ENCODE data around the gene BBS12.
"Not testable (repeated sequence)": the region's sequence is repeated elsewhere in the genome, so short reads cannot be mapped to it uniquely, and the experiment has no call there.

Gene BBS12

DNA sequence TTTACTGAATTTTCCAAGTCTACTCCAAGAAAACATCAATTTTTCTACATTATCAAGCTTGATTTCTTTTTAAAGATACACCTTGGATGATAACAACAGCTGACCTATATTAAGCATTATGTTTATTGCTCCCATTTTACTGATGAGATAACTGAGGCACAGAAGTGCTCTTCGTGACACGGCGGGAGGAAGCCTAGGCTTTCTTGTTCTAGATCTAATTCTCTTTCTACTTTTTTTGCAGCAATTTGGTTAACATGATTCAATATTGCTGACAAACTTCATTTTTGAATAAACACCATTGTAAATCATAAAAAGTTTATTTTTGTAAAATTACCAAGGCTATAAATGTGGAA is 33.8 kb downstream of the BBS12 start:
- DNase-seq, result no peak

DNA sequence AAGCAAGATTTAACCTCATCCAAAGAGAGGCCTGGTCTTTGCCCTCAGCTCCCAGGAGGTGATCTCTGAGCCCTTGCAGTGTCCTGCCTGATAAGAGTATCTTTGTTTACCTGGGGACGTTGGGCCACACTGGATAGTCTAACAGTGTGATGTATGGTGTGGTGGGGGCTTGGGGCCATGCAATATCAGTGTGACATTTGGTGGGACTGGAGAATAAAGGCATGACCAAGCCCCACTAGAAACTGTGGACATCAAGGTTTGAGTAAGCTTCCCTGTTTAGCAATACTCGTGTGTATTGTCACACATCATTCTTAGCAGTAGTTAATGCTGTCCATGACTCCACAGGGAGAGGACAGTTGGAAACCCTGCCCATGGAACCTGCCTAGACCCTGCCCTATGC is 34.4 kb downstream of the BBS12 start:
- DNase-seq, result no peak

DNA sequence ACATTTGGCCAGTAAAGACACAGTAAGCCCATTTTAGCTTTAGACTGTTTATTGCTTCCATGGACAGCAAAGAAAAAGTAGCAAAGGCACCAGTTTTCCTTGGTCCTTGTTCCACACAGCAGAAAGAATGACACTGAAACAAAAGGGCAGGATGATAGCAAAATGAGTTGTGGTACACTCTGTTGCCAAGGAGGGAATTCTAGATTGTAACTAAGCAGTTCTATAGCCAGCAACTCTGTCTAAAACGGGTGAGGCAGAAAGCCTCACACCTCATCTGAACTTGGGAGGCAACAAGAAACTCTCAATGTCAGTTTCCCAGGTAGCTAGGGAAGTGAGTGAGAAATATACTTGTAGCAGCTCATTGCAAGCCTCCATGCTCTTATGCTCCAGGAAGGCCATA is 39.2 kb downstream of the BBS12 start:
- DNase-seq, result no peak

DNA sequence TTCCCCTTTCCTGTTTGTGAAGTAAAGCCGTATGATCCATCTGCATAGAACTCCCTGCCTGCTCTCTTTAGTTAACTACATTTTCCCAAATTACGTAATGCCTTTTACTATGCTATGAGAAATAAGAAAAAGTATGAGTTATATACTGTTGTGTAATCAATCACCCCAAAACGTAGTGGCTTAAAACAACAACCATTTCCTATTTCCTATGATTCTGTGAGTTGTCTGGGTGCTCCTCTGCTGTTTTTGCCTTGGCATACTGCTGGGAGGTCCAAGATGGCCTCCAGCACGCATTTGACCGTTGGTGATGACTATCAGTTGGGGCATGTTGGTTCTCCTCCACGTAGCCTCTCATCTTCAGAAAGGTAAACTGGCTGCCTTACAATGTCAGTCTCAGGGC is 39.8 kb downstream of the BBS12 start:
- DNase-seq, result no peak

DNA sequence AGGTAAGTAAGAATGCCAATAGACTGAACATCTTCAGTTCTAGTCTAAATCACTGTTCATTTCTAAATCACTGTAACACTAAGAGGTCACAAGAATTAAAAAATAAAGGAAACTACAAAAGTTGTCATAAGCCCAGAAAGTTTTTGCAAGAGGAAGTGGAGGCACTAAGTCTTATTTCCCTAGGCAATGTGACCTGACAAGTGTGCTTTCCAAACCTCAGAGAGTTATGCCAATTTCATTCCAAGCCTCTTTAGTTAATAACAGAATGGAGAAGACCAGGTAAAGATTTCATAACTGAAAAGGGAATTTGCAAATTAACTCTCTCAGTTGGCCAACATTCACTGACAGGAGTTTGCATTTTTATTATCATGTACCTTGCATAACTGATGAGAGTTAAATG is 40.5 kb downstream of the BBS12 start:
- no peak for DNase-seq

DNA sequence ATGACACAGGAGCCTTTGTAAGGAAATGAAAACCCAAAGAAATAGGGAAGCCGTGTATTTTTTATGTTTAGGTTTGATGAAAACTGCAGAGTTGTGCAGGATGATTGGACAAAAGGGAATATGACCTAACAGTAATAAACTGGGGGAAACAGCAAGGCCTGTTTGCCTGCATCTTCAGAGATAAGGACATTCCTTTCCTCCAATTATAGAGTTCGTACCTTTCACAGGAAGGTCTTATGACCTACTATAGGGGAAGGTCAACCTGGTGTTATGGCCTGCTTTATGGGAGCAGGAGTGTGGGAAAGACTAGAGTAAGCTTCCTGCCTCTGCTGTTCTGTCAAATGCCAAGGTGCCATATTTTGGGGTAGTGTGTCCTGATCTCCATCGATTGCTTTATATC is 42.5 kb downstream of the BBS12 start:
- no peak for DNase-seq

DNA sequence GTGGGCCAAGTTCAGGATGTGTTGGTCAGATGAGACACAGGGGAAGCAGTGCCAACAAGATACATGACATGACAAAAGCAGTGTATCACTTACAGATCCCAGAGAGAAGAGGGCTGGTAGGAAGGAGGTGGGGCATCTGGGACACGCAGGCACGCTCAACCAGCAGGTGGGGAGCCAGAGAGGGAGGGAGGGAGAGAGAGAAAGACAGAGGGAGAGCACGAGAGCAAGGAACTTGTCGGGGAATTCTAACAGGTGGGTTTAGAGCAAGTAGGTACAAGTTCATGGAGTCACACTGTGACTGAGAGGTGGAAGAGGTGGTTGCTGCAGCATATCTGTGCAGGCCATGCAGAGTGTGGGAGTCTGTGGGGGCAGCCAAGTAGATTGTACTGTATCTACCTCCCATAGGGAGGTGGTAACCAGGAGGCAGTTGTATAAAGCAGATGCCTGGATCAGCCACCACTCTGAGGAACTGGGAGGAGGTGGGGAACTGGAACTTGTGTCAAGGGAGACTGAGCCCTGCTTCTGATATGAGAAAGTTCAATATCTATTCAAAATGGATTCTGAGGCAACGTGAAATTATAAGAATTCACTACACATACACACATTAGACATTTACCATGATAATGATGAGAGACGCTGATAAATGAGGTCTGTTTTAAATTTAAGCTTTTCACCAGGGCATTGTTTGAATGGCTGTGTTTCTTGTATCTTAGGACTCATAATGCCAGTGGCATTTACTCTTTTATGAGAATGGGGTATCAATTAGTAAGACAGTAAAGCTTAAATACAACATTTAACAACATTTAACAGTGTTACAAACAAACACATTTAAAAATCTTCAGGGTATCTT is 43.7 kb downstream of the BBS12 start:
- no peak for DNase-seq

DNA sequence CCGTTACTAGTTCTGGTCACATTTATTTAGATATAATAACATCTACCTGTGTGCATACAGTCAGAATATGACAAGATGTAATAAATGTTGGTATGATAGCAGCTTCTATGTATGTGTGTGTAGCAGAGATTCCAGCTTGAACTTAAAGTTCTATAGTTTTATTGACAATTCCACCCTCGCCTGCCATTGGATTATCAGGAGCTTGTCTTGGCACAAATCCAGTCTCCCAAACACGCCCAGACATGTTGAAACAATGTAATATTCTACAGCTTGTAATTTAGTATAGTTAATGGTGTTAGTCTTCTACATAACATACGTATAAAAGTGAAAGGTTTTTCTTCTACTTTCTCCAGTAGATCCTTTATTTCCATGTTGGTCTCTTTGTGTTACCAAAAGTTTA is 44.4 kb downstream of the BBS12 start:
- DNase-seq, result no peak

DNA sequence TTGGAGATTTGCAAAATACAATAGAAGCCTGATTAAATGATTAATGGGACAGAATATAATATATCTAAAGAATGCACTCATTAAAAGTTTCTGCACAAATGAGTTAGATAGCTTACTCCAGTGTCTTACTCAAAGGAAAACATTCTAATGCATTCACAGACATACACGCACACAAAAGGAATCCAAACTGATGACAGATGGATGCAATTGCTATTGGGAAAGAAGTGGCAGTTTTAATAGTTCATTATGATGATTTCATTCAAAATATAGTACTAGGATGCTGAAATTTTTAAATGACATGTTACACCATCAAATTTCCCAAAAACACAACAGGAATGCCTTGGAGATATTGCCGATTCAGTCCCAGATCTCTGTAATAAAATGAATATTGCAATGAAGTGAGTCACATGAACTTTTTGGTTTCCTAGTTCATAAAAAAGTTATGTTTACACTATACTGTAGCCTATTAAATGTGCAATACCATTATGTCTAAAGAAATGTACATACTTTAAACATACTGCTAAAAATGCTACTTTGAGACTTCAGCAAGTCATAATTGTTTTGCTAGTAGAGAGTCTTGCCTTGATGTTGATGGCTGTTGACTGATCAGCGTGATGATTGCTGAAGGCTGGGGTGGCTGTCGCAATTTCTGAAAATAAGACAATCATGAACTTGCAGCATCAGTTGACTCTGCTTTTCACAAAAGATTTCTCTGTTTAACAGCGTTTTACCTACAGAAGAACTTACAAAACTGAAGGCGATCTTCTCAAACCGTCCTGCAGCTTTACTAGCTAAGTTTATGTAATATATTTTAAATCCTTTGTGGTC is 45.6 kb downstream of the BBS12 start:
- no peak for DNase-seq

DNA sequence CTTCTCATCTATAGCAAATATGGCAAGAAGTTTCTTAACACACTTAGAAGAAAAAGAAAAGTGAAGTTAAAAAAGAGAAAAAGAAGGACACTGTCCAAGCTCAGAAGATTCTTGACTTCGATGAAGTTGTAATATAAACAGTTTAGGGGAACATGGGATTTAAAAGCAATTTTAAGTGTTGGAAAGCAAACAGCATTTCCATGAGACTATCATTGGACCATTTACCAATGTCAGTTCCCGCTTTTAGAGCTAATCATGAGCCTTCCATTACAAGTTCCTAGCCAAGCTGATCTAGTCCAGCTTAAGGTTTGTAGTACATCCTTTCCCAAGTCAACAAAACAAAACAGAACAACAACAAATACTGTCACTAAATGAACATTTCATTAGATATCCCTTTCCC is 49.0 kb downstream of the BBS12 start:
- no peak for DNase-seq

DNA sequence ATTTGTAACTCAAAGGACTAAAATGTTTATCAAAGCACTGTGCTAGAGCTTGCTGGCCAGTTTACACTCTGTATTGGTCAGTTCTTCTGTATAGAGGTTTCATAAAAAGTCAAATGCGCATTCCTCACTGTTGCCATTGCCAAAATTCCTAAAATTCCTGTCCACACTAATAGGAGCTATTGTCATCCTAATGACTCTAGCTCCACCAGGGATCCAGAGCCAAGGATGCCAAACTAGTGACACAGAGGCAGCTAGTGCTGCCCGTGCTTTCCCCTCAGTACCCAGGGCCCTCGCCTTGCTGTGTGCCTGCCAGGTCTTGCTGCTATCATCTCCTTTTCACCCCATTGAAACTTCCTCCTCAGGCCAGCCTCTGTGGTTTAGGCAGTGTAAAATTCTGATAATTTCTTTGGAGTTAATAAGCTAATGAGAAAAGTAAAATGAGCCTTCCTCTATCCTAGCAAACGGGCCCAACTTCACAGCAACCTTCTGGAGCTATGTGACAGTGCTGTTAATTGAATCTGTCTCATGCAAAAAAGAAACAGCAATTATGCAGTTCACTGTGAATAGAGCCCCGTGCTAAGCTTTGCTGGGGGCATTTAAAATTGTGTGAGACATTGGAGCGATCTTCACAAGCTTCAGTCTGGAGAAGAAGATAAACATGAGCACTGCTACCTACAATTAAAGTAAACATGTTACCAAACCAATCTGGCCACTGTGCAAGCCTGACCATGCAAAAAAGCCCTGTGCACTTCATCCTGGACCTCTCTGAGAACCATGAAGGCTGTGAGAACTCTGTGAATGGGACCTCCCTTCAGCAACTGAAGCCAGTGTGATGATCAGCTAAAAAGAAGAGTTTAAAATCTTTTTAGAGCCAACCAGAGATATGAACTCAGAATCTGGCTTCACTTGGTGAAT is 51.1 kb downstream of the BBS12 start:
- no peak for DNase-seq

DNA sequence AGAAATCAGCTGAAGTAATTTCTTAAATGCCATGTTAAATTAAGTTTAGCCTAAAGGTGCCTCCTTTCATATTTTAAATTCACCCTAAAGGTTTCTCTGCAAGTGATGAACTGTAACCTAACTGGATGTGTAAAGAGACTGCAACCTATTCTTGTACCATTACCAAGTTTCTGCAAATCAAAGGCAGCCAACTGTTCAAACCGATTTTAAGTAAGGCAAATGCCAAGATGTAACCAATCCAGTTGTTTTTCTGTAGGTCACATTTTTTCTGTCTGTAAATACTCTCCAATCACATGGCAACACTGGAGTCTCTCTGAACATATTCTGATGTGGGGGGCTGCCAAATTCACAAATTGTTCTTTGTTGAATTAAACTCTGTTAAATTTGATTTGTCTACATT is 51.8 kb downstream of the BBS12 start:
- no peak for DNase-seq

DNA sequence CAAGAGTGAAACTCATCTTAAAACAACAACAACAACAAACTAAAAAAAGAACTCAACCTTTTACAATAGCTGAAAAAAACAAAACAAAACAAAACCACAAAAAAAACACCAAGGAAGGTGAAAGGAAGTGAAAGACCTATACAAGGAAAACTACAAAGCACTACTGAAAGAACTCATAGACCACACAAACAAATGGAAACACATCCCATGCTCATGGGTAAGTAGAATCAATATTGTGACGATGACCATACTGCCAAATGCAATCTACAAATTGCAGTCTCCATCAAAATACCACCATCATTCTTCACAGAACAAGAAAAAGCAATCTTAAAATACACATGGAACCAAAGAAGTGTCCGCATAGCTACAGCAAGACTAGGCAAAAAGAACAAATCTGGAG is 52.6 kb downstream of the BBS12 start:
- DNase-seq, result no peak

DNA sequence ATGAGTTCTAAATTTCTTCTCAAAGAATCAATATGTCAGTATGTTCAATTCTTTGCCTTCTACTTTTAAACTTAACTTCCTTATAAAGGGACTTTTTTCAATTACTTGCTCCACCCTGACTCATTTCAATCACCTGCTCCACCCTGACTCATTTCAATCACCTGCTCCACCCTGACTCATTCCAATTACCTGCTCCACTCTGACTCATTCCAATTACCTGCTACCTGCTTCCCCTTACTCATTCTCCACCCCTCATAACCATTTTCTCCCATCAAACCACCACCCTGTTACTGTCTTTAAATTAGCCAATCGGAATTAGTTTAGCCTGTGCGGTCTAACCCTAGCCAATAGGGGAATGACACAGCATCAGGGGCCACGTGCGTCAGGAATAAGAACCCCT is 53.8 kb downstream of the BBS12 start:
- not testable (repeated sequence) for DNase-seq

DNA sequence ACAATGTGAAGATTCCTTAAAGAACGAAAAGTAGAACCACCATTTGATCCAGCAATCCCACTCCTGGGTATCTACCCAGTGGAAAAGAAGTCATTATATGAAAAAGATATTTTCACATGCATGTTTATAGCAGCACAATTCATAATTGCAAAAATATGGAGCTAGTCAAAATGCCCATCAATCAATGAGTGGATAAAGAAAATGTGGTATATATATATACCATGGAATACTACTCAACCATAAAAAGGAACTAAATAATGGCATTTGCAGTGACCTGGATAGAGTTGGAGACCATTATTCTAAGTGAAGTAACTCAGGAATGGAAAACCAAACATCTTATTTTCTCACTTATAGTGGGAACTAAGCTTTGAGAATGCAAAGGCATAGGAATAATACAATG is 54.4 kb downstream of the BBS12 start:
- not testable (repeated sequence) for DNase-seq

DNA sequence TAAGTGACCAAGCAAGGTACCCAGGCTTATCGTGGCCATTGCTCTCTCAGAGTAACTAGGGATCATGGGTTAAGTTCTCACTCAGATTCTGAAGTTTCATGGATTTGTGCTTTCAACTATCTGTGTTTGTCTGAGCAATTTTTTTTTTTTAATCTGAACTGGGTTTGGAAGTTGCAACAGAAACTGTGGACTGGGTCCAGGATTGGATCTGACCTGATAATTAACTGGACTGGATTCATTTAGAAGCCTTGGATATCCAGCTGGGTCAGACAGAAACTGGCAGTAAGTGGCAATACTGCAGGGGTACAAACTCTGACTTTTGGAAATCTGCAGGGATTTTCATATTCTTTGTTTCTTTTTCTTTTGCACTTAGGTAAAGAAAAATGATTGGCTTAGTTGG is 55.4 kb downstream of the BBS12 start:
- no peak for DNase-seq

DNA sequence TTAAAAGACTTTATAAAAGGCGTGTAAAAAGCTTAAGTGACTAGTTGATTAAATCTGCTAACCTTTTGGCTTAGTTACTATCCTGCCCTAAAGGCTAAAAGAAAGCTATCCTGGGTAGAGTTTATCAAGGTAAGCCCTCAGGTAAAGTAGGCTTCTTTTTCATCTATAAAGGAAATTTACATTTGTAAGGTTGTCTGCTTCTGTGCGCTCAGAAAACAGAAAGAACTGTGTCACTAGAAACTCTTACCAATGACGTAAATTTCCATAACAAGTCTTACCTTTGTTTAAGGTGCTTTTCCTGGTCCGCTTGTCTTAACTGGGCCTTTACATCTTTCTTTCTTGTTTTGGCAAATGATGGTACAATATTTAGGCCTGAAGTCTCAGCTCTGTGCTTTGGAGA is 56.4 kb downstream of the BBS12 start:
- DNase-seq, result no peak

DNA sequence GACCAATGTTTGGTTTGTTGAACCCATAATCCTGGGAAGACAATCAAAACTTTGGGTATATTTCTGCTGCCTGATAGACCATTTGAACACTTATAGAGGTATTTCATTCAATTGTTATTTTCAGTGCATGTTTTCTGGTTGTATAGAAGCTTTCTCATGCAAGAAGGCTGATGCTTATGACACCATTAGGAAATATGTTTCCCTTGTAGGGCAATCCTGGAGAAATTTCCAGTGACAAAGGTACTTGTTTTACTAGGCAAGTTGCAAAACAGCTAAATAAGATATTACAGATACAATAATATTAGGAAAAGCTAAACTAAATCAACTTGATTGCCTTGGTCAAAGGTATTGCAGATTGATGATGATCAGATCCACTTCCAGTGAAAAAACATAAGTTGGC is 61.3 kb downstream of the BBS12 start:
- DNase-seq, result no peak

All from NCI-H774 (cell line).